ENCODE measurements around the gene BFSP2. TPM values are rescaled to one million over a fixed set of nuclear protein-coding genes. Genes with fewer than 3 reads are reported as not detected.

The BFSP2 gene
- total and polyA plus RNA-seq, 10 donors = 1.5 to 52.5 (median 3.1) TPM; not detected in 1

DNA sequence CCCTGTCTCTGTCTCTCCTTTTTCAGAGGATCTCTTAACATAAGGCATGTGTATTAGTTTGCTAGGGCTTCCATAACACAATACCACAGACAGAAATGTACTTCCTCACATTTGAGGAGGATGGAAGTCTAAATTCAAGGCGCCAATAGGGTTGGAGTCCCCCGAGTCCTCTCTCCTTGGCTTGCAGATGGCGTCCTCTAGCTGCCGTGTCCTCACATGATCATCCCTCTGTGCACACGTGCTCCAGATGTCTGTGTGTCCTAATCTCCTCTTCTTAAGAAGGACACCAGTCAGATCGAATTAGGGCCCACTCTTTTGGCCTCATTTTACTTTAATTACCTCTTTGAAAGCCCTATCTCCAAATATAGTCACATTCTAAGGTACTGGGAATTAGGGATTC lies 23.0 kb upstream of the BFSP2 start:
- peaks cover 0 to under 1% (median 0%) of the 10 kb centered on the region in 7 donors for H3K27me3 ChIP-seq (replicated peaks in 1 of 7)
- no peak for TF ChIP-seq POLR2AphosphoS5 (IDR thresholded peaks at IDR 0.05)
- TF ChIP-seq CTCF (IDR thresholded peaks at IDR 0.05 in 8 of 11, conservative IDR thresholded peaks at IDR 0.05 in 3 of 11) = no peak
- no peak for TF ChIP-seq POLR2A (IDR thresholded peaks at IDR 0.05)
- DNase-seq = no peak
- H3K36me3 ChIP-seq = no peaks in the 10 kb centered on the region
- no peaks in the 10 kb centered on the region for H3K9me3 ChIP-seq
- no peaks in the 10 kb centered on the region for H3K4me1 ChIP-seq
- no peak overlapping the region for H3K27ac ChIP-seq
- 64 to 85% (median 74%) methylated on average over 6 of the region's 6 CpGs for WGBS, 5 donors
- intact Hi-C loops (cut with DNase I; ENCODE audit: low total_unique reads) = no loop called here
- H3K4me3 ChIP-seq = no peak overlapping the region

DNA sequence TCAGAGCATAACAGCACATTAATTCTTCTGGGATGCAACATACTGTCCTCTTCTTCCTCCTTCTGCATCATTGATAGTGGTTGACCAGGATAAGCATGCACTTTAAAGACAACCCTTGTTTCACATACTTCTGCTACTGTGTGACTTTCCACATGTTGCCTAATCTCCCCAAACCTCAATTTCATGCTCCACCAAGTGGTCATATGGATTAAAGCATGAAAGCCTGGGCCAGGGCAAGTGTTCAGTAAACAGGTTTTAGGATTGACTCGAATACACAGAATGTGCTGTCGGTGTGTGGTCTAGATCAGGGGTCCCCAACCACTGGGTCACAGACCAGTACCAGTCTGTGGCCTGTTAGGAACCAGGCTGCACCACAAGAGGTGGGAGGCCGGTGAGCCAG lies 22.5 kb upstream of the BFSP2 start:
- 59 to 100% (median 77%) methylated on average over 1 to 3 of the region's 3 CpGs for WGBS, 5 donors
- Histone ChIP-seq H3K36me3 (no peaks in the 10 kb centered on the region), H3K4me3 (no peak overlapping the region), H3K27me3 (replicated peaks in 1 of 7) (no peaks in the 10 kb centered on the region), H3K9me3 (no peaks in the 10 kb centered on the region), H3K27ac (no peak overlapping the region), H3K4me1 (no peaks in the 10 kb centered on the region)
- TF ChIP-seq CTCF (IDR thresholded peaks at IDR 0.05 in 8 of 11, conservative IDR thresholded peaks at IDR 0.05 in 3 of 11) (peak in 7 of 11 experiments; percentile 14 to 51 (median 30)), POLR2AphosphoS5 (IDR thresholded peaks at IDR 0.05) (no peak)
- DNase-seq = no peak
- intact Hi-C loops (cut with DNase I; ENCODE audit: low total_unique reads) = no loop called here

DNA sequence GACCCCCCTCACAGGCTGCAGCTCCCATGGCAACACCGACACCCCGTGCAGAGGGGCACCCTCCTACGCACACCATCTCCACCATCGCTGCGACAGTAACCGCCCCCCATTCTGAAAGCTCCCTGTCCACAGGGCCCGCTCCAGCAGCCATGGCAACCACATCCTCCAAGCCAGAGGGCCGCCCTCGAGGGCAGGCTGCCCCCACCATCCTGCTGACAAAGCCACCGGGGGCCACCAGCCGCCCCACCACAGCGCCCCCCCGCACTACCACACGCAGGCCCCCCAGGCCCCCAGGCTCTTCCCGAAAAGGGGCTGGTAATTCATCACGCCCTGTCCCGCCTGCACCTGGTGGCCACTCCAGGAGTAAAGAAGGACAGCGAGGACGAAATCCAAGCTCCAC lies 19.9 kb upstream of the BFSP2 start:
- H3K4me1 ChIP-seq = peaks cover 0 to 4% (median 0%) of the 10 kb centered on the region in 6 donors
- DNase-seq = no peak
- H3K27ac ChIP-seq = no peak overlapping the region
- H3K4me3 ChIP-seq = no peak overlapping the region
- no peaks in the 10 kb centered on the region for H3K9me3 ChIP-seq
- intact Hi-C loops (cut with DNase I; ENCODE audit: low total_unique reads) = loop anchor here (5.0 kb wide), 2 partner anchors 338 to 653 kb away; no protein-coding TSS in a partner anchor
- 89 to 95% (median 94%) methylated on average over 9 to 19 of the region's 19 CpGs for WGBS, 5 donors
- H3K36me3 ChIP-seq = no peaks in the 10 kb centered on the region
- no peaks in the 10 kb centered on the region for H3K27me3 ChIP-seq (replicated peaks in 1 of 7)
- no peak for TF ChIP-seq POLR2A (IDR thresholded peaks at IDR 0.05)
- no peak for TF ChIP-seq POLR2AphosphoS5 (IDR thresholded peaks at IDR 0.05)
- no peak for TF ChIP-seq CTCF (IDR thresholded peaks at IDR 0.05 in 8 of 11, conservative IDR thresholded peaks at IDR 0.05 in 3 of 11)

DNA sequence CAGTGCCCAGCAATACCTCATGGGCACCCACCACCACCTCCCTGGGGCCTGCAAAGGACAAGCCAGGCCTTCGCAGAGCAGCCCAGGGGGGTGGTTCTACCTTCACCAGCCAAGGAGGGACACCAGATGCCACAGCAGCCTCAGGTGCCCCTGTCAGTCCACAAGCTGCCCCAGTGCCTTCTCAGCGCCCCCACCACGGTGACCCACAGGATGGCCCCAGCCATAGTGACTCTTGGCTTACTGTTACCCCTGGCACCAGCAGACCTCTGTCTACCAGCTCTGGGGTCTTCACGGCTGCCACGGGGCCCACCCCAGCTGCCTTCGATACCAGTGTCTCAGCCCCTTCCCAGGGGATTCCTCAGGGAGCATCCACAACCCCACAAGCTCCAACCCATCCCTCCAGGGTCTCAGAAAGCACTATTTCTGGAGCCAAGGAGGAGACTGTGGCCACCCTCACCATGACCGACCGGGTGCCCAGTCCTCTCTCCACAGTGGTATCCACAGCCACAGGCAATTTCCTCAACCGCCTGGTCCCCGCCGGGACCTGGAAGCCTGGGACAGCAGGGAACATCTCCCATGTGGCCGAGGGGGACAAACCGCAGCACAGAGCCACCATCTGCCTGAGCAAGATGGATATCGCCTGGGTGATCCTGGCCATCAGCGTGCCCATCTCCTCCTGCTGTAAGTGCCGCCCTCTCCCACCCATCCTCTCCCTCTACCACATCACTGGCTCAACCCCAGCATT lies 19.2 kb upstream of the BFSP2 start:
- Histone ChIP-seq H3K4me1 (peaks cover 0 to 4% (median 0%) of the 10 kb centered on the region in 6 donors), H3K27ac (no peak overlapping the region), H3K27me3 (replicated peaks in 1 of 7) (no peaks in the 10 kb centered on the region), H3K9me3 (no peaks in the 10 kb centered on the region), H3K4me3 (no peak overlapping the region), H3K36me3 (no peaks in the 10 kb centered on the region)
- DNase-seq = no peak
- TF ChIP-seq POLR2A (IDR thresholded peaks at IDR 0.05) (no peak), POLR2AphosphoS5 (IDR thresholded peaks at IDR 0.05) (no peak), CTCF (IDR thresholded peaks at IDR 0.05 in 8 of 11, conservative IDR thresholded peaks at IDR 0.05 in 3 of 11) (no peak)
- WGBS, 5 donors = 82 to 96% (median 93%) methylated on average over 12 to 16 of the region's 16 CpGs
- intact Hi-C loops (cut with DNase I; ENCODE audit: low total_unique reads) = loop anchor here (5.0 kb wide), 2 partner anchors 338 to 653 kb away; no protein-coding TSS in a partner anchor
